UCSD-AML1 (cell line): ENCODE results near the gene NTRK1.
"Not testable (repeated sequence)": the region's sequence is repeated elsewhere in the genome, so short reads cannot be mapped to it uniquely, and the experiment has no call there.

ENCODE experiments used
- DNase-seq: peaks from one replicate; lab custom pipeline; 2025; ENCODE audit not compliant: unreplicated experiment; lab: John Stamatoyannopoulos, UW

The NTRK1 gene

GRCh38 chr1:156911577-156912298 lies 51.1 kb downstream of the NTRK1 start:
- DNase-seq = no peak

DNA sequence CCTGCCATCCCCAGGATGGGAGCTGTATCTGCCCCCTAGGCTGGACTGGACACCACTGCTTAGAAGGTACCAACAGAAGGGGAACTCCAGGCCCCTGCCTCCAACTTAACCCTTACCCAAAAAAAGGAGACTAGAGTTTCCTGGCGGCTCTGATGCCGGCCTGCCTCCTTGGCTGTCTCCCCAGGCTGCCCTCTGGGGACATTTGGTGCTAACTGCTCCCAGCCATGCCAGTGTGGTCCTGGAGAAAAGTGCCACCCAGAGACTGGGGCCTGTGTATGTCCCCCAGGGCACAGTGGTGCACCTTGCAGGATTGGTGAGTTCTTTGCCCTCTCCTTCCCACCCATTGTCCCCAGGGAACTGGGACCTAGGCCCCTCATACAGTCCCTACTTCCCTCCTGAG lies 51.6 kb downstream of the NTRK1 start:
- no peak for DNase-seq

GRCh38 chr1:156912861-156913808 lies 52.5 kb downstream of the NTRK1 start:
- DNase-seq = no peak

DNA sequence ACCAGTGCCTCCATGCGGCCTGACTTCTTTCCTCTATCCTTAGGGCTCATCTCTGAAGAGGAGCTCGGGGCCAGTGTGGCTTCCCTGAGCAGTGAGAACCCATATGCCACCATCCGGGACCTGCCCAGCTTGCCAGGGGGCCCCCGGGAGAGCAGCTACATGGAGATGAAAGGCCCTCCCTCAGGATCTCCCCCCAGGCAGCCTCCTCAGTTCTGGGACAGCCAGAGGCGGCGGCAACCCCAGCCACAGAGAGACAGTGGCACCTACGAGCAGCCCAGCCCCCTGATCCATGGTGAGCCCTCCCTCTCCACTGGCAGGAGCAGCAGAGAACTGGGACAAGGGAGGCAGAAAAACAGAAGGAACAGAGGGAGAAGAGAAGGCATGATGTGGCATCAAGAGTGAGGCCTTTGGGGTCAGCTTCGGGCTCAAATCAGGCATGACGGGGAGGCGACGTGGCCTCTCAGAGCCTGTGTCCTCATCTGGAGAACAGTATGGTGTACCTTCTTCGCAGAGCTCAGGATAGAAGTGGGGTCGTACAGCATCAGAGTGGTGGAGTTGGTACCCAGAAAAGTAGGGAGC lies 53.2 kb downstream of the NTRK1 start:
- DNase-seq = no peak

- no peak for DNase-seq
These were observed 53.8 kb downstream of the NTRK1 start for GRCh38 chr1:156914440-156914856.

DNA sequence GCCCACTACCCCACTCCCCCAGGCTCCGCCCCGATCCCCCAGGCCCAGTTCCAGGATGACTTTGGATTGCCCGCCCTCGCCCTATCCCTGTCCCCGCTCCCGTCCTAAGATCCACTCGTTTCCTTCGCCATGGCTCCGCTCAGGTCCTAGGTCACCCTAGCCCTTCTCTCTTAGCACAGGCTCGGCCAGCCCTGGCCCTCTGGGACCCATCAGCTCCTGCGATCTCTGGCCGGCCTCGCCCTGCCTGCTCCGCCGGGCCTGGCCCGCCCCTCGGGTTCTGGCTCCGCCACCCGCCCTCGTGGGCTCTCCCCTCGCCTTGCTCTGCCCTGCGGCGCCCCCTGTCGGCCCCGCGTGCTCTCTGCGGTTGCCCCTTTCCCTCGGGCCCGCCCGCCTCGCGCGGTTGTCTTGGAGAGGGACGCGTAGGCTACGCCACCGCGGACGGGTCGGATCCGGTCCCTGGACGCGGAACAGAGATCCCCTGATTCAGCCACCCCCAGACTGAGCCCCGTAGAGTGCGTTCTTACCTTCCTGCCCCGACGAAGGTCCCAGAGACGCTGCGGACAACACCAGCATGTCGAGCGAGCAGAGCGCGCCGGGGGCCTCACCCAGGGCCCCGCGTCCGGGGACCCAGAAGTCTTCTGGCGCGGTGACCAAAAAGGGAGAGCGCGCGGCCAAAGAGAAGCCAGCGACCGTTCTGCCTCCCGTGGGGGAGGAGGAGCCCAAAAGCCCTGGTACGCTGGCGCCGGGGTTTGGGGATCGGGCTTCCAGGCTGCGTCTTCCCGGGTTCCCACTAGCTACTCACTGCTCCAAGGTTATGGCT lies 59.8 kb downstream of the NTRK1 start, which contains the start of gene LRRC71:
LRRC71 (plus strand) TSS at position 400 of the 820 bp plus-strand sequence; CDS start at position 572, 172 bp downstream.
- peak; percentile 87 for DNase-seq

DNA sequence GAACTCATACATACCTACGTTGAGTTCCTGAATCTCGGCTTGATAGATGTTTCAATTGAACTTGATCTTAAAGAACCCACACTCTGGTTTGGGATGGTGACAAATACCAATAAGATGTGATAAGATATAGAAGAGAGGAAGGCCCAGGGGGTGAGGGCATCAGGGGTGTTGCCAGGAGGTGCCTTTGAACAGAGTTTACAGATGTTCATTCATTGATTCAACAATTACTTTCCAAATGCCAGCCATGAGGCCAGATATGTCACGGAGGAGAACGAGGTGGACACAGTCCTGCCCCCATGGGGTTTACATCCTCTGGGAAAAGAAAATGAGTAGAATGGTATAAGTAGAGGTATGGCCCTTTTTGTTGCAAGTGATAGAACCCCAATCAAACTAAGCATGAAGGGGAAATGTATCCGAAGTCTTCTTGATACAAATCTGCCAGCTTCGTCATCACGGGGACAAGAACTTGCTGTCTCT lies 60.4 kb downstream of the NTRK1 start:
- DNase-seq = no peak

GRCh38 chr1:156922986-156923669 lies 62.5 kb downstream of the NTRK1 start:
- no peak for DNase-seq

GRCh38 chr1:156923670-156924477 lies 63.2 kb downstream of the NTRK1 start:
- no peak for DNase-seq

DNA sequence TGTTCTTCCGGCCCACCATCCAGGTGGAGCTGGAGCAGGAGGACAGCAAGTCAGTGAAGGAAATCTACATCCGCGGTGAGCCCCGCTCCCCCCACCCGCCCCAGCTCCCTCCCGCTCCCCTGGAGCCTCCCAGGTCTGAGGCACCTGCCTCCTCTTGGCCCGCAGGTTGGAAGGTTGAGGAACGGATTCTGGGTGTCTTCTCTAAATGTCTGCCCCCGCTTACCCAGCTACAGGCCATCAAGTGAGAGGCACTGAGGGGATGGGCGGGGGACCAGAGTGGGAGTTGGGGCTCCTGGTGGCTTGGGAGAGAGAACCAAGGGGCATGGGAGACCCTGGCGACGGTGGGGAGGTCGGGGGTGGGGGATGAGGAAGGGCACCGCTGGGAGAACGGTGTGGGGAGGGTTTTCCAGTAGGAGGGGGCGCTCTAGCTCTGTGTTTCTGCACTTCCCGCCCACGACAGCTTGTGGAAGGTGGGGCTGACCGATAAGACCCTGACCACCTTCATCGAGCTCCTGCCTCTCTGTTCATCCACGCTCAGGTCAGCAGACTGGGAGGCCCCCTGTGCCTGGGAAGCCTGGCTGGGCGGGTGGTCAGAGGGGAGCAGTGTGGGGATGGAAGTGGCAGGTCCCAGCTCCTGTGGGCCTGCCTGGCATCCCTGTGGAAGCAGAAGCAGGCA lies 64.0 kb downstream of the NTRK1 start:
- DNase-seq = no peak

GRCh38 chr1:156925154-156926010 lies 64.7 kb downstream of the NTRK1 start:
- DNase-seq = no peak

GRCh38 chr1:156926175-156926574 lies 65.5 kb downstream of the NTRK1 start:
- peak; percentile 25 for DNase-seq

DNA sequence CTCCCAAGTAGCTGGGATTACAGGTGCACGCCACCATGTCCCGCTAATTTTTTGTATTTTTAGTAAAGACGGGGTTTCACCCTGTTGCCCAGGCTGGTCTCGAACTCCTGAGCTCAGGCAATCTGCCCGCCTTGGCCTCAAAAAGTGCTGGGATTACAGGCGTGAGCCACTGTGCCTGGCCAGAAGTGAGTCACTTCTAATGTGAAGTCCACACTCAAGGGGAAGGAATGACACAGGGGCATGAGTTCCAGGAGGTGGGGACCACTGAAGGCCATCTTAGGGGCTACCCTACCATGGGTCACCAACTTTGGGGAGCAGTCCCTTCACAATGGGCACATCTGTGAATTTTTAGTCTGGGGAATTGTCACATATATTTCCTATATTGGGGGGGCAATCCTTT lies 66.0 kb downstream of the NTRK1 start:
- DNase-seq = not testable (repeated sequence)

GRCh38 chr1:156927215-156928042 lies 66.8 kb downstream of the NTRK1 start:
- peak; percentile 81 for DNase-seq

DNA sequence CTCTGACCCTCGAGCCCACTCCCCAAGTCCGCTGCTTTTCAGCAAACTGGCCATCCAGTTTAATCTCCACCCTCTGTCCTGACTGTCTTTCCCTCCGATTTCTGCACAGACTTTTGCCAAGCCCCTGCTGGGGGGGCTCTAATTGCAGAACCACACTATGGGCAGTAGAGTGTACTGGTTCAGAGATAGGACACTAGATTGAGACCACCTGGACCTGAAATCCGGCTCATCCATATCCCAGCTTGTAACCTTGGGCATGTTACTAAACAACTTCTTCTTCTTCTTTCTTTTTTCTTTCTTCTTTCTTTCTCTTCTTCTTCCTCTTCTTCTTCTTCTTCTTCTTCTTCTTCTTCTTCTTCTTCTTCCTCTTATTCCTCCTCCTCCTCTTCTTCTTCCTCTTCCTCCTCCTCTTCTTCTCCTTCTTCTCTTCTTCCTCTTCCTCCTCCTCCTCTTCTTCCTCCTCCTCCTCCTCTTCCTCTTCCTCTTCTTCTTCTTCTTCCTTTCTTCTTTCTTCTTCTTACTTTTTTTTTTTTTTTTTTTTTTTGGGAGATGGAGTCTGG lies 67.5 kb downstream of the NTRK1 start:
- DNase-seq = no peak

- DNase-seq = peak; percentile 23
These were observed 69.1 kb downstream of the NTRK1 start for GRCh38 chr1:156929596-156930238.
